B cell (primary cell): ENCODE data around the gene DCHS1. TPM values are rescaled to one million over a fixed set of nuclear protein-coding genes. Genes with fewer than 3 reads are reported as not detected.

Source experiments
- ATAC-seq: fragments of 200-7000 bp; cut with Tn5 transposase; one replicate; pipeline ENCODE4 v1.10.0; 2021; ENCODE audit warnings: low read depth, mild to moderate bottlenecking, moderate number of reproducible peaks, moderate library complexity
- CTCF ChIA-PET: fragments of 350-600 bp; sonication (Branson Sonifier 250); formaldehyde crosslinking; loops from one replicate; lab custom pipeline; 2021; ENCODE audit warnings: antibody characterized with exemption, inconsistent platforms; lab: Charles Lee
- POLR2A ChIA-PET: fragments of 350-600 bp; sonication (Branson Sonifier 250); formaldehyde crosslinking; loops from one replicate; lab custom pipeline; 2021; ENCODE audit warnings: antibody characterized with exemption; lab: Charles Lee
- DNase-seq: peaks from one replicate; pipeline ENCODE4 v3.0.0; 2013
- H2AFZ ChIP-seq: 2 replicates; pipeline ENCODE4 v1.6.1; 2012; ENCODE audit warnings: mild to moderate bottlenecking, low read depth, low read length; ENCODE audit not compliant: insufficient read depth, poor library complexity, severe bottlenecking
- H3K27ac ChIP-seq, 2 donors: 1 replicate in 1 of 2; 2 replicates in 1 of 2; pipeline ENCODE4 v1.5.1; 2012 to 2013; ENCODE audit warnings: low read length in 2 of 2, mild to moderate bottlenecking in 2 of 2, moderate library complexity in 1 of 2
- H3K27me3 ChIP-seq, 4 experiments: fragments of 200-600 bp in 1 of 4; sonication (generic) in 1 of 4; replicated peaks in 1 of 4; 1 replicate in 2 of 4; 2 replicates in 2 of 4; pipeline versions ENCODE4 v1.6.1 to v1.7.0; 2013 to 2016; ENCODE audit warnings: low read length in 3 of 4, mild to moderate bottlenecking in 2 of 4, mixed read lengths in 1 of 4, moderate library complexity in 1 of 4; ENCODE audit not compliant: insufficient read depth in 4 of 4, control insufficient read depth in 3 of 4; ENCODE audit errors: control extremely low read depth in 1 of 4
- H3K36me3 ChIP-seq, 2 experiments: replicated peaks in 1 of 2; 1 replicate in 1 of 2; 2 replicates in 1 of 2; pipeline versions ENCODE4 v1.6.1 to v1.7.1; 2013; ENCODE audit warnings: low read length in 1 of 2; ENCODE audit not compliant: insufficient read depth in 2 of 2, control insufficient read depth in 1 of 2; ENCODE audit errors: control extremely low read depth in 1 of 2, extremely low read depth in 1 of 2
- H3K4me1 ChIP-seq, 2 donors: fragments of 200-600 bp in 1 of 2; sonication (generic) in 1 of 2; 1 replicate in 1 of 2; 2 replicates in 1 of 2; pipeline versions ENCODE4 v1.5.1 to v1.6.1; 2013 to 2017; ENCODE audit warnings: low read length in 2 of 2; ENCODE audit not compliant: control insufficient read depth in 2 of 2, insufficient read depth in 2 of 2
- H3K4me2 ChIP-seq: replicated peaks from 2 replicates; pipeline ENCODE3; 2012; ENCODE audit warnings: mild to moderate bottlenecking, low read depth, low read length; ENCODE audit not compliant: poor library complexity, severe bottlenecking
- H3K4me3 ChIP-seq, 5 experiments: fragments of 200-600 bp in 1 of 5; sonication (generic) in 1 of 5; 1 replicate in 3 of 5; 2 replicates in 2 of 5; pipeline versions ENCODE4 v1.5.1 to v1.7.0; 2011 to 2016; ENCODE audit warnings: low read length in 4 of 5, mild to moderate bottlenecking in 4 of 5, low read depth in 2 of 5, control low read depth in 1 of 5, moderate library complexity in 1 of 5; ENCODE audit not compliant: insufficient read depth in 1 of 5; ENCODE audit errors: control extremely low read depth in 1 of 5, extremely low read depth in 1 of 5
- H3K79me2 ChIP-seq: fragments of 200-600 bp; sonication (generic); one replicate; pipeline ENCODE4 v1.6.0; 2016; ENCODE audit warnings: low read length; ENCODE audit not compliant: control insufficient read depth, insufficient read depth
- H3K9ac ChIP-seq: fragments of 200-600 bp; sonication (generic); 2 replicates; pipeline ENCODE4 v1.6.1; 2017; ENCODE audit warnings: mild to moderate bottlenecking, low read length, moderate library complexity
- H3K9me3 ChIP-seq, 3 donors: one replicate each; pipeline versions ENCODE4 v1.6.1 to v1.7.1; 2013; ENCODE audit warnings: low read length in 2 of 3; ENCODE audit not compliant: control insufficient read depth in 2 of 3, insufficient read depth in 1 of 3; ENCODE audit errors: control extremely low read depth in 1 of 3
- H4K20me1 ChIP-seq: 2 replicates; pipeline ENCODE4 v1.6.0; 2012; ENCODE audit warnings: mild to moderate bottlenecking, low read length; ENCODE audit not compliant: insufficient read depth, control insufficient read depth, poor library complexity, severe bottlenecking
- H3K27ac Mint-ChIP-seq: one replicate; pipeline ENCODE4 v1.8.0; 2021; ENCODE audit warnings: mixed read lengths
- H3K27me3 Mint-ChIP-seq: one replicate; pipeline ENCODE4 v1.8.0; 2021; ENCODE audit warnings: mixed read lengths
- H3K4me1 Mint-ChIP-seq: one replicate; pipeline ENCODE4 v1.8.0; 2021; ENCODE audit warnings: mixed read lengths
- H3K4me3 Mint-ChIP-seq: one replicate; pipeline ENCODE4 v1.8.0; 2021; ENCODE audit warnings: mixed read lengths
- H3K9me3 Mint-ChIP-seq: one replicate; pipeline ENCODE4 v1.8.0; 2022; ENCODE audit warnings: mixed read lengths; ENCODE audit not compliant: insufficient read depth
- EZH2 ChIP-seq: IDR thresholded peaks from 2 replicates; pipeline ENCODE4 v1.6.1; 2012; ENCODE audit warnings: borderline replicate concordance, low read depth, mild to moderate bottlenecking, moderate library complexity, low read length; ENCODE audit not compliant: insufficient read depth, poor library complexity, severe bottlenecking
- WGBS: methylation state at CpG from one replicate; pipeline ENCODE4 v1.1.5; 2013; ENCODE audit warnings: missing lambda C conversion rate; ENCODE audit not compliant: insufficient coverage; 5-methylcytosine and 5-hydroxymethylcytosine counted together
- intact Hi-C: fragments of 100-400 bp; cut with micrococcal nuclease; formaldehyde crosslinking; loops from one replicate; pipeline ENCODE4 v1.10.0; 2022
- polyA plus RNA-seq: library from polyadenylated mRNA; depleted of rRNA; stranded (reverse); fragments of >200 nt; gene quantifications from 2 replicates; pipeline ENCODE4 v1.2.3, GENCODE V29; 2012
- total RNA-seq, 2 donors: library from RNA; stranded (reverse); fragments of 120-200 nt in 1 of 2; gene quantifications; 1 replicate in 1 of 2; 2 replicates in 1 of 2; pipeline versions ENCODE4 v1.2.3 to v1.2.4, GENCODE V29; 2013 to 2022
- TF ChIP-seq, protein P1 (sequence below): fragments of 200-600 bp; IDR thresholded peaks from one replicate; pipeline ENCODE4 v1.8.0; 2022; ENCODE audit warnings: antibody characterized with exemption, mild to moderate bottlenecking

The DCHS1 gene
- total and polyA plus RNA-seq, 2 donors (not counting 1 experiment from before 2014, with no cell fraction given): 0.31 to 0.84 TPM

DNA sequence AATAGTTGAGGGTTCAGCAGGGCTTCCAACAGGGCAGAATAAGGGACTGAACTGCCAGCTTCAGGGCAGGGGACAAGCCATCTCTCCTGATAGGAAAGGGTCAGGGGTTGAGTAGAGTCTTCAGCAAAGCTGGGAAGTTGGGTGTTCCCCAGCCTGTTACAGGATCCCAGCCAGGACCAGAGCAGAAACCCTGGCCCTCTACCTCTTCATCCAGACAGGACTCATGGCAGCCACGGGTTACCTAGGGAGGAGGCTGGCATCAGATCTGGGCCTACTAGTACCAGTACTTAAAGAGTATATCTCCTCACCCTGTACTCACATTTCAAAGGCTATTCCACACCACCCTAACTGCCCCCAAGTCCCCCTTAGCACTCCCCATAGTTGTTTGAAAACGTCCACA lies 41.2 kb downstream of the DCHS1 start:
- no peak overlapping the region for H3K9ac ChIP-seq
- H2AFZ ChIP-seq: no peak overlapping the region
- DNase-seq (no peak), ATAC-seq (no peak)
- Mint-ChIP-seq H3K27me3 (no peaks in the 10 kb centered on the region), H3K4me3 (no peak overlapping the region), H3K9me3 (no peaks in the 10 kb centered on the region), H3K27ac (no peak overlapping the region), H3K4me1 (peaks cover 28% of the 10 kb centered on the region)
- no peak overlapping the region for H3K27ac ChIP-seq
- H3K4me1 ChIP-seq: peaks cover 26 to 40% of the 10 kb centered on the region in 2 donors
- H3K4me2 ChIP-seq: no peak overlapping the region
- CTCF ChIA-PET: no interaction called here
- POLR2A ChIA-PET: no interaction called here
- H3K36me3 ChIP-seq: peaks cover 0 to 55% of the 10 kb centered on the region in 2 experiments
- H4K20me1 ChIP-seq: no peaks in the 10 kb centered on the region
- peaks cover 43% of the 10 kb centered on the region for H3K79me2 ChIP-seq
- 86% methylated on average over 1 of the region's 2 CpGs for WGBS
- H3K27me3 ChIP-seq: no peaks in the 10 kb centered on the region
- no peak overlapping the region for H3K4me3 ChIP-seq
- H3K9me3 ChIP-seq: no peaks in the 10 kb centered on the region
- intact Hi-C loops: no loop called here
- no peak for TF ChIP-seq EZH2
- TF ChIP-seq, protein P1, sequence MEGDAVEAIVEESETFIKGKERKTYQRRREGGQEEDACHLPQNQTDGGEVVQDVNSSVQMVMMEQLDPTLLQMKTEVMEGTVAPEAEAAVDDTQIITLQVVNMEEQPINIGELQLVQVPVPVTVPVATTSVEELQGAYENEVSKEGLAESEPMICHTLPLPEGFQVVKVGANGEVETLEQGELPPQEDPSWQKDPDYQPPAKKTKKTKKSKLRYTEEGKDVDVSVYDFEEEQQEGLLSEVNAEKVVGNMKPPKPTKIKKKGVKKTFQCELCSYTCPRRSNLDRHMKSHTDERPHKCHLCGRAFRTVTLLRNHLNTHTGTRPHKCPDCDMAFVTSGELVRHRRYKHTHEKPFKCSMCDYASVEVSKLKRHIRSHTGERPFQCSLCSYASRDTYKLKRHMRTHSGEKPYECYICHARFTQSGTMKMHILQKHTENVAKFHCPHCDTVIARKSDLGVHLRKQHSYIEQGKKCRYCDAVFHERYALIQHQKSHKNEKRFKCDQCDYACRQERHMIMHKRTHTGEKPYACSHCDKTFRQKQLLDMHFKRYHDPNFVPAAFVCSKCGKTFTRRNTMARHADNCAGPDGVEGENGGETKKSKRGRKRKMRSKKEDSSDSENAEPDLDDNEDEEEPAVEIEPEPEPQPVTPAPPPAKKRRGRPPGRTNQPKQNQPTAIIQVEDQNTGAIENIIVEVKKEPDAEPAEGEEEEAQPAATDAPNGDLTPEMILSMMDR: no peak

DNA sequence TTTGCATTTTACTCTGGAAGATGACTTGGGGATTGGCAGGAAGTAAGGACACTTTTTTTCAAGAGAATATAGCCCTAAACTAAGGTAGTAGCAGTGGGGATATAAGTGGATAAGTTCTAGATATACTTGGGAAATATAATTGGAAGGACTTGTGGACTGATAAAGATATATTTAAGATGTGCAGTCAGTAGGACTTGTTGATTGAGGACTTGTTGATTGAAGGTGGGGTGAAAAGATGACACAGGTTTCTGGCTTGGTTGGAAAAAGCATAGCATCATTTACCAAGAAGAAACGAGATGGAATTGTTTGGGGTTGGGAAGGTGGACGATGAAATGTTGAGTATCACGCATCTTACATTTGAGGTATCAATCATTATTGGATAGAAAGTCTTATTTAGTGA lies 42.1 kb downstream of the DCHS1 start:
- H3K9ac ChIP-seq: no peak overlapping the region
- no peak overlapping the region for H3K4me3 Mint-ChIP-seq
- no peaks in the 10 kb centered on the region for H4K20me1 ChIP-seq
- no peak overlapping the region for H3K27ac Mint-ChIP-seq
- H3K9me3 Mint-ChIP-seq: no peaks in the 10 kb centered on the region
- peaks cover 28% of the 10 kb centered on the region for H3K4me1 Mint-ChIP-seq
- no peak for TF ChIP-seq EZH2
- TF ChIP-seq, protein P1: no peak
- 95% methylated on average over 3 of the region's 3 CpGs for WGBS
- no peaks in the 10 kb centered on the region for H3K27me3 Mint-ChIP-seq
- no peaks in the 10 kb centered on the region for H3K9me3 ChIP-seq
- ATAC-seq: no peak
- intact Hi-C loops: no loop called here
- H3K4me1 ChIP-seq: peaks cover 26 to 35% of the 10 kb centered on the region in 2 donors
- no peaks in the 10 kb centered on the region for H3K27me3 ChIP-seq
- ChIA-PET POLR2A (interaction anchor here (1.1 to 2.1 kb wide), 4 partner anchors 9 to 70 kb away, joined by 3 to 19 read pairs (median 6); partner anchors contain the start of genes ILK and MRPL17), CTCF (interaction anchor here (1.5 to 3.2 kb wide), 5 partner anchors 8 to 70 kb away, joined by 4 to 23 read pairs (median 9); partner anchors contain the start of genes DCHS1 and MRPL17)
- DNase-seq: no peak
- peaks cover 2 to 64% of the 10 kb centered on the region in 2 experiments for H3K36me3 ChIP-seq
- no peak overlapping the region for H2AFZ ChIP-seq
- H3K4me3 ChIP-seq: no peak overlapping the region
- no peak overlapping the region for H3K4me2 ChIP-seq
- H3K79me2 ChIP-seq: peaks cover 44% of the 10 kb centered on the region
- peak overlapping the region; percentile 99 to 100 for H3K27ac ChIP-seq
